Measurements from ENCODE around the gene ACOT7. TPM values are rescaled to one million over a fixed set of nuclear protein-coding genes. Genes with fewer than 3 reads are reported as not detected.
"Not testable (repeated sequence)": the region's sequence is repeated elsewhere in the genome, so short reads cannot be mapped to it uniquely, and the experiment has no call there.

Gene ACOT7
- total RNA-seq, 1 donor from 2014 or later, result 175 TPM

- Mint-ChIP-seq H3K36me3 (ENCODE audit: unreplicated experiment) (no peaks in the 10 kb centered on the region), H3K4me1 (ENCODE audit: low read depth, unreplicated experiment) (peaks cover 4% of the 10 kb centered on the region), H3K4me3 (ENCODE audit: unreplicated experiment) (no peak overlapping the region), H3K9me3 (ENCODE audit: unreplicated experiment) (peaks cover 6% of the 10 kb centered on the region), H3K27ac (ENCODE audit: unreplicated experiment) (no peak overlapping the region), H3K27me3 (ENCODE audit: unreplicated experiment) (peaks cover 1% of the 10 kb centered on the region)
- TF ChIP-seq CTCF (IDR thresholded peaks at IDR 0.05; ENCODE audit: partially characterized antibody, unreplicated experiment), result no peak
- DNase-seq, result no peak
Observed at GRCh38 chr1:6373961-6374720, 19.4 kb downstream of the ACOT7 start.

GRCh38 chr1:6372236-6372635, 21.3 kb downstream of the ACOT7 start:
- not testable (repeated sequence) for H3K27me3 Mint-ChIP-seq (ENCODE audit: unreplicated experiment); H3K36me3 Mint-ChIP-seq (ENCODE audit: unreplicated experiment); H3K4me1 Mint-ChIP-seq (ENCODE audit: low read depth, unreplicated experiment); H3K4me3 Mint-ChIP-seq (ENCODE audit: unreplicated experiment); H3K27ac Mint-ChIP-seq (ENCODE audit: unreplicated experiment); DNase-seq; H3K9me3 Mint-ChIP-seq (ENCODE audit: unreplicated experiment)

GRCh38 chr1:6370006-6370405, 23.6 kb downstream of the ACOT7 start:
- Mint-ChIP-seq H3K27ac (ENCODE audit: unreplicated experiment) (no peak overlapping the region), H3K27me3 (ENCODE audit: unreplicated experiment) (peaks cover 6% of the 10 kb centered on the region), H3K36me3 (ENCODE audit: unreplicated experiment) (no peaks in the 10 kb centered on the region), H3K9me3 (ENCODE audit: unreplicated experiment) (peaks cover 5% of the 10 kb centered on the region), H3K4me1 (ENCODE audit: low read depth, unreplicated experiment) (no peaks in the 10 kb centered on the region), H3K4me3 (ENCODE audit: unreplicated experiment) (no peak overlapping the region)
- DNase-seq, result no peak
- TF ChIP-seq CTCF (IDR thresholded peaks at IDR 0.05; ENCODE audit: partially characterized antibody, unreplicated experiment), result no peak

- H3K4me1 Mint-ChIP-seq (ENCODE audit: low read depth, unreplicated experiment), result peaks cover 4% of the 10 kb centered on the region
- TF ChIP-seq CTCF (IDR thresholded peaks at IDR 0.05; ENCODE audit: partially characterized antibody, unreplicated experiment), result no peak
- no peak overlapping the region for H3K27ac Mint-ChIP-seq (ENCODE audit: unreplicated experiment)
- no peak for DNase-seq
- H3K27me3 Mint-ChIP-seq (ENCODE audit: unreplicated experiment), result peaks cover 7% of the 10 kb centered on the region
- H3K9me3 Mint-ChIP-seq (ENCODE audit: unreplicated experiment), result peaks cover 8% of the 10 kb centered on the region
- H3K36me3 Mint-ChIP-seq (ENCODE audit: unreplicated experiment), result no peaks in the 10 kb centered on the region
- no peak overlapping the region for H3K4me3 Mint-ChIP-seq (ENCODE audit: unreplicated experiment)
Observed at GRCh38 chr1:6367381-6368012, 26.1 kb downstream of the ACOT7 start.

- peaks cover 14% of the 10 kb centered on the region for H3K4me1 Mint-ChIP-seq (ENCODE audit: low read depth, unreplicated experiment)
- H3K36me3 Mint-ChIP-seq (ENCODE audit: unreplicated experiment), result no peaks in the 10 kb centered on the region
- H3K27ac Mint-ChIP-seq (ENCODE audit: unreplicated experiment), result peak overlapping the region; percentile 66
- peaks cover 11% of the 10 kb centered on the region for H3K27me3 Mint-ChIP-seq (ENCODE audit: unreplicated experiment)
- H3K4me3 Mint-ChIP-seq (ENCODE audit: unreplicated experiment), result no peak overlapping the region
- no peak for DNase-seq
- peaks cover 8% of the 10 kb centered on the region for H3K9me3 Mint-ChIP-seq (ENCODE audit: unreplicated experiment)
- TF ChIP-seq CTCF (IDR thresholded peaks at IDR 0.05; ENCODE audit: partially characterized antibody, unreplicated experiment), result no peak
Observed at GRCh38 chr1:6365047-6365446, 28.5 kb downstream of the ACOT7 start.
